HUES48 (cell line): ENCODE data around the gene FAM234B.

ENCODE experiments used
- H3K27ac ChIP-seq: one replicate; pipeline ENCODE4 v1.7.0; 2013; ENCODE audit warnings: low read depth, low read length, inconsistent platforms
- H3K27me3 ChIP-seq: 2 replicates; pipeline ENCODE4 v1.6.1; 2013; ENCODE audit warnings: mild to moderate bottlenecking, low read length; ENCODE audit not compliant: control insufficient read depth, insufficient read depth
- H3K36me3 ChIP-seq: 2 replicates; pipeline ENCODE4 v1.6.1; 2013; ENCODE audit warnings: low read length; ENCODE audit not compliant: control insufficient read depth, insufficient read depth
- H3K4me1 ChIP-seq: 2 replicates; pipeline ENCODE4 v1.6.1; 2013; ENCODE audit warnings: mild to moderate bottlenecking, low read length; ENCODE audit not compliant: control insufficient read depth, insufficient read depth
- H3K4me3 ChIP-seq: 2 replicates; pipeline ENCODE4 v1.5.1; 2013; ENCODE audit warnings: mild to moderate bottlenecking, low read depth, low read length
- H3K9ac ChIP-seq: 2 replicates; pipeline ENCODE4 v1.6.1; 2013; ENCODE audit warnings: mild to moderate bottlenecking, low read depth, low read length, moderate library complexity
- H3K9me3 ChIP-seq: 2 replicates; pipeline ENCODE4 v1.6.1; 2013; ENCODE audit warnings: low read length; ENCODE audit not compliant: control insufficient read depth, insufficient read depth

Gene FAM234B

GRCh38 chr12:13119826-13120225, 75.6 kb downstream of the FAM234B start:
- Histone ChIP-seq H3K27ac (no peak overlapping the region), H3K4me3 (no peak overlapping the region), H3K9ac (no peak overlapping the region), H3K9me3 (no peaks in the 10 kb centered on the region), H3K4me1 (peaks cover 17% of the 10 kb centered on the region), H3K36me3 (no peaks in the 10 kb centered on the region), H3K27me3 (no peaks in the 10 kb centered on the region)

- H3K27ac ChIP-seq: no peak overlapping the region
- H3K9ac ChIP-seq: no peak overlapping the region
- peaks cover 21% of the 10 kb centered on the region for H3K4me1 ChIP-seq
- no peak overlapping the region for H3K4me3 ChIP-seq
- H3K36me3 ChIP-seq: no peaks in the 10 kb centered on the region
- H3K9me3 ChIP-seq: no peaks in the 10 kb centered on the region
- no peaks in the 10 kb centered on the region for H3K27me3 ChIP-seq
These were observed 76.2 kb downstream of the FAM234B start for GRCh38 chr12:13120413-13120812.

GRCh38 chr12:13121568-13121967, 77.4 kb downstream of the FAM234B start:
- Histone ChIP-seq H3K36me3 (no peaks in the 10 kb centered on the region), H3K9me3 (no peaks in the 10 kb centered on the region), H3K9ac (no peak overlapping the region), H3K27me3 (no peaks in the 10 kb centered on the region), H3K4me3 (no peak overlapping the region), H3K27ac (no peak overlapping the region), H3K4me1 (peaks cover 14% of the 10 kb centered on the region)

- Histone ChIP-seq H3K27me3 (no peaks in the 10 kb centered on the region), H3K27ac (no peak overlapping the region), H3K36me3 (no peaks in the 10 kb centered on the region), H3K9ac (no peak overlapping the region), H3K4me3 (no peak overlapping the region), H3K9me3 (no peaks in the 10 kb centered on the region), H3K4me1 (peaks cover 7% of the 10 kb centered on the region; the same call in 1 of the 2 replicates)
These were observed 80.7 kb downstream of the FAM234B start for GRCh38 chr12:13124656-13125505.

- Histone ChIP-seq H3K9ac (no peak overlapping the region), H3K9me3 (no peaks in the 10 kb centered on the region), H3K36me3 (no peaks in the 10 kb centered on the region), H3K4me1 (peaks cover 7% of the 10 kb centered on the region; the same call in 1 of the 2 replicates), H3K4me3 (no peak overlapping the region), H3K27ac (no peak overlapping the region), H3K27me3 (no peaks in the 10 kb centered on the region)
These were observed 81.8 kb downstream of the FAM234B start for GRCh38 chr12:13125996-13126395.

- Histone ChIP-seq H3K27me3 (no peaks in the 10 kb centered on the region), H3K9ac (no peak overlapping the region), H3K4me1 (peaks cover 7% of the 10 kb centered on the region; the same call in 1 of the 2 replicates), H3K36me3 (no peaks in the 10 kb centered on the region), H3K27ac (no peak overlapping the region), H3K4me3 (no peak overlapping the region), H3K9me3 (no peaks in the 10 kb centered on the region)
These were observed 82.3 kb downstream of the FAM234B start for GRCh38 chr12:13126494-13126893.

- no peaks in the 10 kb centered on the region for H3K9me3 ChIP-seq
- no peak overlapping the region for H3K27ac ChIP-seq
- peaks cover 7% of the 10 kb centered on the region; the same call in 1 of the 2 replicates for H3K4me1 ChIP-seq
- no peaks in the 10 kb centered on the region for H3K36me3 ChIP-seq
- no peak overlapping the region for H3K9ac ChIP-seq
- H3K4me3 ChIP-seq: no peak overlapping the region
- no peaks in the 10 kb centered on the region for H3K27me3 ChIP-seq
These were observed 83.3 kb downstream of the FAM234B start for GRCh38 chr12:13127444-13127843.

- Histone ChIP-seq H3K9me3 (no peaks in the 10 kb centered on the region), H3K36me3 (no peaks in the 10 kb centered on the region), H3K4me3 (no peak overlapping the region), H3K4me1 (peaks cover 7% of the 10 kb centered on the region; the same call in 1 of the 2 replicates), H3K9ac (no peak overlapping the region), H3K27me3 (no peaks in the 10 kb centered on the region), H3K27ac (no peak overlapping the region)
These were observed 84.2 kb downstream of the FAM234B start for GRCh38 chr12:13128291-13128965.

- H3K27me3 ChIP-seq: no peaks in the 10 kb centered on the region
- H3K9ac ChIP-seq: no peak overlapping the region
- no peaks in the 10 kb centered on the region for H3K36me3 ChIP-seq
- H3K4me1 ChIP-seq: peaks cover 11% of the 10 kb centered on the region
- no peak overlapping the region for H3K27ac ChIP-seq
- H3K9me3 ChIP-seq: no peaks in the 10 kb centered on the region
- no peak overlapping the region for H3K4me3 ChIP-seq
These were observed 86.8 kb downstream of the FAM234B start for GRCh38 chr12:13130981-13131380.
